Natural killer cell (primary cell): ENCODE measurements around the gene NRARP. TPM values are rescaled to one million over a fixed set of nuclear protein-coding genes. Genes with fewer than 3 reads are reported as not detected.

Source experiments
- ATAC-seq, 3 donors: fragments of 150-1000 bp in 2 of 3; fragments of 200-7000 bp in 1 of 3; cut with Tn5 transposase; 1 replicate in 1 of 3; 2 replicates in 2 of 3; pipeline ENCODE4 v1.10.0; 2021; ENCODE audit warnings: mild to moderate bottlenecking in 2 of 3, moderate library complexity in 2 of 3
- DNase-seq, 2 donors: peaks; one replicate each; pipeline versions ENCODE4 v3.0.0 to v3.0.0-alpha.2; 2013 to 2021; ENCODE audit warnings: mixed read lengths in 1 of 2
- H3K27ac ChIP-seq: one replicate; pipeline ENCODE4 v1.5.1; 2013; ENCODE audit warnings: mild to moderate bottlenecking, low read length
- H3K27me3 ChIP-seq: one replicate; pipeline ENCODE4 v1.6.1; 2013; ENCODE audit warnings: low read length; ENCODE audit not compliant: control insufficient read depth, insufficient read depth
- H3K36me3 ChIP-seq: one replicate; pipeline ENCODE4 v1.6.1; 2013; ENCODE audit warnings: low read length; ENCODE audit not compliant: control insufficient read depth, insufficient read depth
- H3K4me1 ChIP-seq: one replicate; pipeline ENCODE4 v1.6.1; 2013; ENCODE audit warnings: low read length; ENCODE audit not compliant: control insufficient read depth, insufficient read depth
- H3K4me3 ChIP-seq: one replicate; pipeline ENCODE4 v1.5.1; 2013; ENCODE audit warnings: low read length
- H3K9me3 ChIP-seq: one replicate; pipeline ENCODE4 v1.6.1; 2013; ENCODE audit warnings: low read length; ENCODE audit not compliant: control insufficient read depth, insufficient read depth
- H3K27ac Mint-ChIP-seq, 2 donors: one replicate each; pipeline ENCODE4 v1.8.0; 2022; ENCODE audit warnings: mild to moderate bottlenecking in 2 of 2, mixed read lengths in 2 of 2, moderate library complexity in 1 of 2
- H3K27me3 Mint-ChIP-seq, 2 donors: one replicate each; pipeline ENCODE4 v1.8.0; 2022; ENCODE audit warnings: low read depth in 2 of 2, mixed read lengths in 2 of 2
- H3K36me3 Mint-ChIP-seq: one replicate; pipeline ENCODE4 v1.8.0; 2022; ENCODE audit warnings: mixed read lengths
- H3K4me1 Mint-ChIP-seq, 2 donors: one replicate each; pipeline ENCODE4 v1.8.0; 2022; ENCODE audit warnings: mixed read lengths in 2 of 2
- H3K4me3 Mint-ChIP-seq: one replicate; pipeline ENCODE4 v1.8.0; 2022; ENCODE audit warnings: mild to moderate bottlenecking, moderate library complexity, mixed read lengths
- H3K9me3 Mint-ChIP-seq, 2 donors: one replicate each; pipeline ENCODE4 v1.8.0; 2022; ENCODE audit warnings: mixed read lengths in 2 of 2
- CTCF ChIP-seq: fragments of 200-600 bp; IDR thresholded peaks from one replicate; pipeline ENCODE4 v1.8.0; 2022; ENCODE audit warnings: antibody characterized with exemption
- WGBS: methylation state at CpG from one replicate; pipeline ENCODE4 v1.1.7; 2013; ENCODE audit warnings: missing lambda C conversion rate; ENCODE audit not compliant: insufficient coverage; 5-methylcytosine and 5-hydroxymethylcytosine counted together
- intact Hi-C: fragments of 100-400 bp; cut with micrococcal nuclease; formaldehyde crosslinking; loops from one replicate; pipeline ENCODE4 v1.14.2; 2022
- total RNA-seq, 4 donors: library from RNA; stranded (reverse); fragments of 120-200 nt in 1 of 4; gene quantifications; one replicate each; pipeline versions ENCODE4 v1.2.3 to v1.2.4, GENCODE V29; 2013 to 2022

NRARP gene
- total RNA-seq, 3 donors from 2014 or later (not counting 1 experiment from before 2014, with no cell fraction given) = 0.88 to 2.3 (median 1.2) TPM

DNA sequence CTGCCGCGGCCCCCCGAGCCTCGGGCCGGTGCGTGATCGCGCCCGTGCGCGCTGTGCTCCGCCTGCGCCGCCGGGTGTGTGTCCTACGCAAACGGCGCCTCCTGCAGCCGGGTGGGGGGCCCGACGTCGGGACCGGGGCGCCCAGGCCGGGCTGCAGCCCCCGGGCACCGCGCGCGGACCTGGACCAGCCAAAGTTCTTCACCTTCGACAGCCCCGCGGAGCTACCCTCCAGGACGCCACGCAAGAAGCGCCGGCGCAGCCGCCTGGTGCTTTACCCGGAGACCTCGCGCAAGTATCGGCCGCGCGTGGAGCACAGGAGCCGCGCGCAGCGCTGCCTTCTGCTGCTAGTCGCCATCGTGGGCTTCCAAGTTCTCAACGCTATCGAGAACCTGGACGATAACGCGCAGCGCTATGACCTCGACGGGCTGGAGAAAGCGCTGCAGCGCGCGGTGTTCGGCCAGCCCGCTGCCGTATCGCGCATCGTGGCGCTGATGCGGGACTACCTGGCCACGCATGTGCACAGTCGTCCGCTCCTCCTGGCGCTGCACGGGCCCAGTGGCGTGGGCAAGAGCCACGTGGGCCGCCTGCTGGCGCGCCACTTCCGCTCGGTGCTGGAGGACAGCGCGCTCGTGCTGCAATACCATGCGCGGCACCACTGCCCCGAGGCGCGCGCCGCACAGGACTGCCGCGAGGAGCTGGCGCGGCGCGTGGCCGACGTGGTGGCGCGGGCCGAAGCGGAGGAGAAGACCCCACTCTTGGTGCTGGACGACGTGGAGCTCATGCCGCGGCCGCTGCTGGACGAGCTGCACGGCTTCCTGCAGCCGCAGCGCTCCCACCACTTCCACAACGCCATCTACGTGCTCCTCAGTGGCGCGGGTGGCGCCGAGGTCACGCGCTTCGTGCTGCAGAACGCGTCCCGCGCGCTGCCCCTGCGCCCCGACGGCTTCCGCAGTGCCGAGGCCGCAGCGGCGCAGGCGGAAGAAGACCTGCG lies 23.1 kb downstream of the NRARP start:
- Mint-ChIP-seq H3K4me3 (no peak overlapping the region), H3K27ac (no peak overlapping the region), H3K36me3 (no peaks in the 10 kb centered on the region), H3K9me3 (no peaks in the 10 kb centered on the region), H3K27me3 (no peaks in the 10 kb centered on the region), H3K4me1 (peaks cover 13 to 43% of the 10 kb centered on the region in 2 donors)
- Histone ChIP-seq H3K9me3 (no peaks in the 10 kb centered on the region), H3K4me1 (peaks cover 43% of the 10 kb centered on the region), H3K36me3 (peaks cover 7% of the 10 kb centered on the region), H3K27ac (no peak overlapping the region), H3K27me3 (no peaks in the 10 kb centered on the region), H3K4me3 (no peak overlapping the region)
- WGBS = 95% methylated on average over 139 of the region's 139 CpGs
- no peak for DNase-seq
- TF ChIP-seq CTCF = no peak
- intact Hi-C loops = no loop called here
- ATAC-seq = no peak

DNA sequence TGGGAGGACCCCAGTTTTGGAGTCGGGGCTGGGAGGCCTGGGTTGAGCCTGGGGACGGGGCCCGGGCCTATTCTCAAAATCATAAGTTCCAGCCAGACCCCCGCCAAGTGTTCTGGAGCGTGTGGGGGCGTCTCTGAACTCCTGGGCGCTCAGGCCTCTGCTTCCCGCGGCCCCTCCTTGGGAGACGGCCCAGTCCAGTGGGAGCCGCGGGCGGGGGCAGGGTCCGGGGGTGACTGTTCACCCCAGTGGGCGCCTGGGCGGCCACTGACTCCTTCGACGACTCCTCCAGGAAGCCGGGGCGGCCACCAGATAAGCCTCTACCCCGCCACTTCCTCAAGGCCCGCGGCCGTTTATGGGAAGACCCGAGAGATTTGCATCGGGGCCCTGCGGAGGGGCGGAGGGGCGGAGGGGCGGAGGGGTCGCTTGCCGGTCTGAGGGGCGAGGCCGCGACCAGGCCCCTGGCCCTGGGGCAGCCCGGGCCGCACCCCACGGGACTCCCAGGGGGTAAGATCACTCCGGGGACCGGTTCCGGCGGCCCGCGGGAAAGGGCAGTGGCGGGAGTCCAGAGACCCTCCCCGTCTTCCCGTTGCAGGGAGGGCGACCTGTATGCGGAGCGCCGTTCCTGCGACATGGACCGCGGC lies 23.9 kb downstream of the NRARP start:
- intact Hi-C loops = no loop called here
- DNase-seq (no peak), ATAC-seq (peak; percentile 12 to 24 (median 12))
- peak overlapping the region; percentile 72 to 91 for H3K27ac Mint-ChIP-seq
- Histone ChIP-seq H3K27me3 (no peaks in the 10 kb centered on the region), H3K4me1 (peaks cover 43% of the 10 kb centered on the region), H3K9me3 (no peaks in the 10 kb centered on the region), H3K36me3 (peaks cover 11% of the 10 kb centered on the region), H3K4me3 (peak overlapping the region; percentile 92), H3K27ac (peak overlapping the region; percentile 77)
- no peaks in the 10 kb centered on the region for H3K36me3 Mint-ChIP-seq
- no peaks in the 10 kb centered on the region for H3K27me3 Mint-ChIP-seq
- peaks cover 13 to 43% of the 10 kb centered on the region in 2 donors for H3K4me1 Mint-ChIP-seq
- WGBS = 16% methylated on average over 54 of the region's 54 CpGs
- H3K9me3 Mint-ChIP-seq = no peaks in the 10 kb centered on the region
- peak overlapping the region; percentile 96 for H3K4me3 Mint-ChIP-seq
- no peak for TF ChIP-seq CTCF

DNA sequence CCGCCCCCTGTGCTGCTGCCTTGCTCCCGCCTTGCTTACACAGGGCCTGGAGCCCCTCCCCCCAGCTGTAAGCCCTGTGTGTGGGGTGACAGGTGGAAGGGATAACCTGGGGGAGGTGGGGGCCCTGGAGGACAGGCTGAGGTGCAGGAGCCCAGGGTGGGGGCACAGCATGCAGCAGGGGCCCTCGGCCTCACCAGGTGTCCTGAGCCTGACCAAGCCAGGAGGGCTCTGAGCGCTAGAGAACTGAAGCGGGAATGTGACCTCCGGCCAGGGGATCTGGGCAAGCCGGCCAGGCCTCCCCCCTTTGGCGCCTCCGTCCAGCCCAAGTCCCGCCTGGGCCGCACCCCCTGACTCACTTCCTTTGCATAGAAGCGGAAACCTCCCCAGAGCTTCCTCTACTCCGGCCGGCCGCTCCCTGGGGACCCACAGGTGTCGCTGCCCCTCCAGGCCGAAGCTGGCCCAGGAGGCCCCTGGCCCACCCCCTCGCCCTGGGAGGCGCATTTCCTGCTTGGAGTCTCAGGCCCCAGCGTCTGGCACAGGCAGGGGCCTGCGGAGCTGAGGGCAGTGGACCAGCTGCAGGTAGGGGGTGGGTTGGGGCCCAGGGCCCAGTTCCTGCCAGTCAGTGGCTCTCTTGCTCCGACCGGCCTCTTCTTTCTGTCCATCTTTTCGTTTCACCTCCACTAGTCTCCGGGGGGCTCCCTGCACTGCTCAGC lies 24.6 kb downstream of the NRARP start, which contains the start of gene TOR4A:
Gene TOR4A (plus strand): TSS at position 398 of the 713 bp plus-strand sequence. CDS start 964 bp downstream, outside the sequence.
- no peaks in the 10 kb centered on the region for H3K9me3 Mint-ChIP-seq
- peak within 1 kb of the TSS; percentile 72 to 91 for H3K27ac Mint-ChIP-seq
- TF ChIP-seq CTCF = no peak

More for the DNA sequence above, 24.6 kb downstream of the NRARP start, which contains the start of gene TOR4A:
- peak within 1 kb of the TSS; percentile 92 for H3K4me3 ChIP-seq
- peak; percentile 70 to 86 (median 79) for ATAC-seq
- peaks cover 43% of the 10 kb centered on the region for H3K4me1 ChIP-seq
- H3K36me3 ChIP-seq = peaks cover 14% of the 10 kb centered on the region
- Mint-ChIP-seq H3K36me3 (no peaks in the 10 kb centered on the region), H3K4me3 (peak within 1 kb of the TSS; percentile 96), H3K27me3 (no peaks in the 10 kb centered on the region), H3K4me1 (peaks cover 9 to 40% of the 10 kb centered on the region in 2 donors)
- peak within 1 kb of the TSS; percentile 77 for H3K27ac ChIP-seq
- DNase-seq = peak; percentile 41 to 56
- H3K27me3 ChIP-seq = no peaks in the 10 kb centered on the region
- 4% methylated on average over 22 of the region's 25 CpGs for WGBS
- intact Hi-C loops = no loop called here
- no peaks in the 10 kb centered on the region for H3K9me3 ChIP-seq
